AG10803 (cell line): ENCODE results near the gene STXBP3.

Experiments used
- DNase-seq: peaks from one replicate; pipeline ENCODE4 v3.0.0; 2010; ENCODE audit warnings: low read depth
- H3K4me3 ChIP-seq: 2 replicates; pipeline ENCODE4 v1.5.1; 2011; ENCODE audit warnings: mild to moderate bottlenecking, low read length, control low read depth
- TF ChIP-seq, protein P1 (sequence below): conservative IDR thresholded peaks from 2 replicates; pipeline ENCODE4 v1.5.1; 2011; ENCODE audit warnings: mild to moderate bottlenecking, low read length, control low read depth, inconsistent platforms

STXBP3 gene

DNA sequence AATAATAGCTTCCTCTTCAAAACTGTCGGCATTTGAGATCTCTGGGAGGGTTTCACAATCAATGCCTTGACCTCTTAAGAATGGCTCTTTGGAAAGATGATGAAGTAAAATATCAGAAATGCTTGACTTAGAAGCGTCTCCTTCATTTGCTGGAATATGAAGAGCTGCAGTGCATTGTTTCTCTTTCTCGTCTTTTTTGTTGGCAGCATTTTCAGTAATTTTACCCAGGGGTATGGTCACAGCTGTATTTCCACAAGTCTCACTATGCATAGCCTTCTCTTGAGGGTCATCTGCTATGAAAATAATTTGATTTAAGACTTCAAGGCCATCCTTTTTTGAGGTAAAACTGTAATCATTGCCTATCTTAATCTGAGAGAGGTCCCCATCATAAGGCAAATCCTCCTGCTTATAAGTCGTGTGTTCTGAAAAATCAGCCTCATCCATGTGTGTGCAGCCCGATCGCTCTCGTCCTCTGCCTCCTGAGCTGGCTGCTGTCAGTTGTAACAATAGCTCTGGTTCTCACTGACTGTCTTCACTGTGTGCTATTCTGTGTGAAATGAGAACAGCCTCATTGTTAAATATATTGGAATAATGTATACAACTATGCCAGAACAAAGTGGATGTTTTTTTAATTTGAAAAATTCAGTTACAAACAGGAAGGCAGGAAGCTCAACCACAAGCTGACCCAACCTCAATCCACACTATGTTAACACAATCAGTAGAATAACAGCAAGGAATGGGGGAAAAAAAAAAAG, 105.9 kb downstream of the STXBP3 start:
- TF ChIP-seq, protein P1, sequence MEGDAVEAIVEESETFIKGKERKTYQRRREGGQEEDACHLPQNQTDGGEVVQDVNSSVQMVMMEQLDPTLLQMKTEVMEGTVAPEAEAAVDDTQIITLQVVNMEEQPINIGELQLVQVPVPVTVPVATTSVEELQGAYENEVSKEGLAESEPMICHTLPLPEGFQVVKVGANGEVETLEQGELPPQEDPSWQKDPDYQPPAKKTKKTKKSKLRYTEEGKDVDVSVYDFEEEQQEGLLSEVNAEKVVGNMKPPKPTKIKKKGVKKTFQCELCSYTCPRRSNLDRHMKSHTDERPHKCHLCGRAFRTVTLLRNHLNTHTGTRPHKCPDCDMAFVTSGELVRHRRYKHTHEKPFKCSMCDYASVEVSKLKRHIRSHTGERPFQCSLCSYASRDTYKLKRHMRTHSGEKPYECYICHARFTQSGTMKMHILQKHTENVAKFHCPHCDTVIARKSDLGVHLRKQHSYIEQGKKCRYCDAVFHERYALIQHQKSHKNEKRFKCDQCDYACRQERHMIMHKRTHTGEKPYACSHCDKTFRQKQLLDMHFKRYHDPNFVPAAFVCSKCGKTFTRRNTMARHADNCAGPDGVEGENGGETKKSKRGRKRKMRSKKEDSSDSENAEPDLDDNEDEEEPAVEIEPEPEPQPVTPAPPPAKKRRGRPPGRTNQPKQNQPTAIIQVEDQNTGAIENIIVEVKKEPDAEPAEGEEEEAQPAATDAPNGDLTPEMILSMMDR = no peak
- DNase-seq = peak; percentile 39
- no peak overlapping the region for H3K4me3 ChIP-seq

DNA sequence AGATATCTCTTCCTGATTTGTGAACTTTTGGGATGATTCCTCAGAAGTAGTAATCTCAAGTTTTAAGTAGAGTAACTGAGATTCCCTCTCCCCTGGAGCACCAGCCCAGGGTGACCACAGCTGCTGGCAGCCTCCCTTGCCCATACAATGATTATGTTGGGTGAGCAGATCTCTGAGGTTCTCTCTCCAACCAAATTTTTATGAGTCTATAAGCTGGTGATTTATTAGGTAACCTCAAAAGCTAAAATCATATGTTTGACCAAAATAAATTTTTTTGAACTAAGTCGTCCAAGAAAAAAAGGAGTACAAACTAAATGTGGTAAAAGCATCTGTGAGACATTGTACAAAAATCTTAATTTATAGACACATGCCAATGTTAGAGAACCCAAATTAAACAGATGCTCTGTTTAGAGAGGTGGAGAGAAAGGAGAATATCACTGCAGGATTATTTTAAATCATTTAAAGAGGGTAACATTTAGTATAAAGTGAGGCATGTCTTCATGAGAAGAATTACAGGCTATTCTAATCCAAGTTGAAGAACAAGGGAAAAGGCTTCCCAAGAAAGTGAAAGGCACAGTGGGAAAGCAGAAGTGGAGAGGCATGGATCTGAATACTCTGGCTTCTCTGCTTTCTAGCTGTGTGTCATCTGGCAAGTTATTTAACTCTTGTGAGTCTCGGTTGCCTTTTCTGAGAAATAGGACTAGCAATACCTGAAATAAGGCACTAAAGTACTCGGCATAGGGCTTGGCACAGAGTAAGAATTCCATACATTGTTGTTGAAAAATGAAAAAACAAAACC, 107.9 kb downstream of the STXBP3 start:
- DNase-seq = peak; percentile 76
- TF ChIP-seq, protein P1 = no peak

GRCh38 chr1:108856994-108857393, 110.5 kb downstream of the STXBP3 start, which contains the start of gene AKNAD1:
Gene AKNAD1, minus strand, starts transcription at chr1:108857094. Its CDS starts 4,430 bp downstream, at chr1:108852664.
- TF ChIP-seq, protein P1 = no peak
- no peak within 1 kb of the TSS for H3K4me3 ChIP-seq
- no peak for DNase-seq

More for the DNA sequence above, 107.9 kb downstream of the STXBP3 start:
- H3K4me3 ChIP-seq = no peak overlapping the region

GRCh38 chr1:108858230-108858950, 111.9 kb downstream of the STXBP3 start:
- no peak overlapping the region for H3K4me3 ChIP-seq
- TF ChIP-seq, protein P1 = no peak
- DNase-seq = peak; percentile 27
